Mammary epithelial cell (primary cell): ENCODE measurements around the gene COL19A1.

Source experiments
- EZH2 ChIP-seq: IDR thresholded peaks from 2 replicates; pipeline ENCODE4 v1.6.1; 2012; ENCODE audit warnings: low read length, inconsistent platforms, borderline replicate concordance
- TF ChIP-seq, protein P1 (sequence below), 2 donors: IDR thresholded peaks in 1 of 2; conservative IDR thresholded peaks in 1 of 2; 2 replicates each; pipeline ENCODE4 v1.5.1; 2011 to 2012; ENCODE audit warnings: inconsistent platforms in 2 of 2, low read length in 2 of 2, mild to moderate bottlenecking in 2 of 2, control low read depth in 1 of 2, low read depth in 1 of 2; ENCODE audit not compliant: insufficient read depth in 1 of 2; ENCODE audit errors: extremely low read depth in 1 of 2

DNA sequence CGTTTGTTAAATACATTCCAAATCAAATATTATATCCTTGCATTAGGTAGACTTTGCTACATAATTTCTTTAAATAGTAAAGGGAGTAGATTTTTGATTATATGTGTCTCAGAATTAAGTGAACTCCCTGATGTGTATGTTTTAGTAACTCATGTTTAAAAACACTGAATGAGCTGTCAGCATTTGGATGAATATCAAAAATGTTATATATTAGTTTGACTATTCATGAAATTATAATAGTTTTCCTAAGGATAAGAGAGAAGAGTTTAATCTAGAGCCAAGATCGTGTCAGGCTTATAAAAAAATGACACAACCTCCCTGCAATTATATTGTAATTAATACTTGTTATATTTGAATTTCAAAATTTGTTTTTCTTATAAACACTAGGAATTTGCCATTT is 195.2 kb downstream of the COL19A1 start:
- TF ChIP-seq, protein P1, sequence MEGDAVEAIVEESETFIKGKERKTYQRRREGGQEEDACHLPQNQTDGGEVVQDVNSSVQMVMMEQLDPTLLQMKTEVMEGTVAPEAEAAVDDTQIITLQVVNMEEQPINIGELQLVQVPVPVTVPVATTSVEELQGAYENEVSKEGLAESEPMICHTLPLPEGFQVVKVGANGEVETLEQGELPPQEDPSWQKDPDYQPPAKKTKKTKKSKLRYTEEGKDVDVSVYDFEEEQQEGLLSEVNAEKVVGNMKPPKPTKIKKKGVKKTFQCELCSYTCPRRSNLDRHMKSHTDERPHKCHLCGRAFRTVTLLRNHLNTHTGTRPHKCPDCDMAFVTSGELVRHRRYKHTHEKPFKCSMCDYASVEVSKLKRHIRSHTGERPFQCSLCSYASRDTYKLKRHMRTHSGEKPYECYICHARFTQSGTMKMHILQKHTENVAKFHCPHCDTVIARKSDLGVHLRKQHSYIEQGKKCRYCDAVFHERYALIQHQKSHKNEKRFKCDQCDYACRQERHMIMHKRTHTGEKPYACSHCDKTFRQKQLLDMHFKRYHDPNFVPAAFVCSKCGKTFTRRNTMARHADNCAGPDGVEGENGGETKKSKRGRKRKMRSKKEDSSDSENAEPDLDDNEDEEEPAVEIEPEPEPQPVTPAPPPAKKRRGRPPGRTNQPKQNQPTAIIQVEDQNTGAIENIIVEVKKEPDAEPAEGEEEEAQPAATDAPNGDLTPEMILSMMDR (conservative IDR thresholded peaks at IDR 0.05 in 1 of 2, IDR thresholded peaks at IDR 0.05 in 1 of 2; ENCODE audit: extremely low read depth in 1 of 2, insufficient read depth in 1 of 2, low read depth in 1 of 2, low read length in 2 of 2): no peak
- no peak for TF ChIP-seq EZH2
